GM19351 (cell line): Measurements from ENCODE around the gene SLC16A3.
A peak's percentile ranks its signal among the peaks of the same experiment; 100 is the strongest.
"Not testable (repeated sequence)": the region's sequence is repeated elsewhere in the genome, so short reads cannot be mapped to it uniquely, and the experiment has no call there.

Experiments
- ATAC-seq: cut with Tn5 transposase; IDR thresholded peaks from one replicate; pipeline ENCODE4 v1.9.1; 2021; ENCODE audit warnings: mild to moderate bottlenecking, moderate library complexity; ENCODE audit not compliant: unreplicated experiment

SLC16A3 gene

GRCh38 chr17:82259972-82260961 is 31.4 kb downstream of the SLC16A3 start:
- ATAC-seq: not testable (repeated sequence)

- no peak for ATAC-seq
Measured at GRCh38 chr17:82262344-82262743, 33.5 kb downstream of the SLC16A3 start.

- no peak for ATAC-seq
Measured at GRCh38 chr17:82263641-82264040, 34.8 kb downstream of the SLC16A3 start.

- ATAC-seq: no peak
Measured at GRCh38 chr17:82266142-82266541, 37.3 kb downstream of the SLC16A3 start.

GRCh38 chr17:82267575-82268379 is 38.9 kb downstream of the SLC16A3 start:
- no peak for ATAC-seq

- no peak for ATAC-seq
Measured at GRCh38 chr17:82269138-82269881, 40.5 kb downstream of the SLC16A3 start.

- no peak for ATAC-seq
Measured at GRCh38 chr17:82269882-82270500, 41.1 kb downstream of the SLC16A3 start.

- ATAC-seq: no peak
Measured at GRCh38 chr17:82270651-82271050, 41.8 kb downstream of the SLC16A3 start.

- ATAC-seq: no peak
Measured at GRCh38 chr17:82271401-82271800, 42.6 kb downstream of the SLC16A3 start.

- ATAC-seq: peak; percentile 6
Measured at GRCh38 chr17:82272495-82273326, 43.9 kb downstream of the SLC16A3 start.

- peak; percentile 83 for ATAC-seq
Measured at GRCh38 chr17:82273327-82274133, 44.7 kb downstream of the SLC16A3 start, which contains the start of gene CSNK1D. Gene CSNK1D (minus strand): TSS chr17:82273700. CDS start chr17:82273381, 319 bp downstream.

GRCh38 chr17:82274134-82275020 is 45.5 kb downstream of the SLC16A3 start:
- no peak for ATAC-seq

- no peak for ATAC-seq
Measured at GRCh38 chr17:82275326-82275725, 46.5 kb downstream of the SLC16A3 start.

- ATAC-seq: no peak
Measured at GRCh38 chr17:82276938-82277337, 48.1 kb downstream of the SLC16A3 start.

- ATAC-seq: no peak
Measured at GRCh38 chr17:82277851-82278250, 49.0 kb downstream of the SLC16A3 start.

GRCh38 chr17:82278308-82278707 is 49.5 kb downstream of the SLC16A3 start:
- ATAC-seq: no peak

GRCh38 chr17:82278786-82279391 is 50.0 kb downstream of the SLC16A3 start:
- no peak for ATAC-seq
